ENCODE data around the gene LIPK.

DNA sequence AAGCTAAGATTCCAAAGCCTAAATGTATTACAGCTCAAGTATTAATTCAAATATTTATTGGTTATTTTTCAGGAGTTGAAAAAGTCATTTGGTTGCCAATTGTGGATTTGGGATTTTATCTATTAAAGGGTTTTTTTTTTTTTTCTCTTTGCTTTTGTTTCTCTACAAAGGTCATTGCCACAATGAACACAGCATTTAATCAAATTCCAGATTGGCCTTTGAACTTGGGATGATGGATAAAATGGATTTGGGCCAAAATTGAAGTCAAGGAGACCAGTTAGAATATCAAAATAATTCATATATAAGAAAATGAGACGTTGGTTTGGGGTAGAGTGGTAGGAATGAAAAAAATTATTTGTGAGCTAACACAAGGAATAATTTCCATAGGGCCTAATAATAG is 63.3 kb downstream of the LIPK start:
- TF ChIP-seq CEBPB (IDR thresholded peaks at IDR 0.05; ENCODE audit: low read depth, low read length): no peak
- no peak for TF ChIP-seq TEAD4 (IDR thresholded peaks at IDR 0.05; ENCODE audit: low read depth, low read length)
- TF ChIP-seq, protein P1, sequence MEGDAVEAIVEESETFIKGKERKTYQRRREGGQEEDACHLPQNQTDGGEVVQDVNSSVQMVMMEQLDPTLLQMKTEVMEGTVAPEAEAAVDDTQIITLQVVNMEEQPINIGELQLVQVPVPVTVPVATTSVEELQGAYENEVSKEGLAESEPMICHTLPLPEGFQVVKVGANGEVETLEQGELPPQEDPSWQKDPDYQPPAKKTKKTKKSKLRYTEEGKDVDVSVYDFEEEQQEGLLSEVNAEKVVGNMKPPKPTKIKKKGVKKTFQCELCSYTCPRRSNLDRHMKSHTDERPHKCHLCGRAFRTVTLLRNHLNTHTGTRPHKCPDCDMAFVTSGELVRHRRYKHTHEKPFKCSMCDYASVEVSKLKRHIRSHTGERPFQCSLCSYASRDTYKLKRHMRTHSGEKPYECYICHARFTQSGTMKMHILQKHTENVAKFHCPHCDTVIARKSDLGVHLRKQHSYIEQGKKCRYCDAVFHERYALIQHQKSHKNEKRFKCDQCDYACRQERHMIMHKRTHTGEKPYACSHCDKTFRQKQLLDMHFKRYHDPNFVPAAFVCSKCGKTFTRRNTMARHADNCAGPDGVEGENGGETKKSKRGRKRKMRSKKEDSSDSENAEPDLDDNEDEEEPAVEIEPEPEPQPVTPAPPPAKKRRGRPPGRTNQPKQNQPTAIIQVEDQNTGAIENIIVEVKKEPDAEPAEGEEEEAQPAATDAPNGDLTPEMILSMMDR (IDR thresholded peaks at IDR 0.05; ENCODE audit: control extremely low read depth in 1 of 3, insufficient read depth in 1 of 3, low read depth in 1 of 3, low read length in 3 of 3): no peak
- TF ChIP-seq POLR2A (IDR thresholded peaks at IDR 0.05; ENCODE audit: control extremely low read depth in 1 of 2, low read depth in 2 of 2, low read length in 2 of 2): no peak
- no peak for TF ChIP-seq RFX5 (IDR thresholded peaks at IDR 0.05; ENCODE audit: borderline replicate concordance, low read depth, low read length)
- TF ChIP-seq EGR1 (IDR thresholded peaks at IDR 0.05; ENCODE audit: borderline replicate concordance, low read depth, low read length): no peak
- no peak for TF ChIP-seq EP300 (IDR thresholded peaks at IDR 0.05; ENCODE audit: borderline replicate concordance in 1 of 2, low read depth in 2 of 2, low read length in 2 of 2)
- TF ChIP-seq EZH2 (IDR thresholded peaks at IDR 0.05; ENCODE audit: low read depth, low read length, severe bottlenecking): no peak
- TF ChIP-seq HDAC6 (IDR thresholded peaks at IDR 0.05; ENCODE audit: low read depth, low read length): no peak
- TF ChIP-seq GABPA (IDR thresholded peaks at IDR 0.05; ENCODE audit: borderline replicate concordance, insufficient read depth, low read length): no peak
- TF ChIP-seq BRCA1 (IDR thresholded peaks at IDR 0.05; ENCODE audit: low read depth, low read length): no peak
- no peak for TF ChIP-seq RAD21 (IDR thresholded peaks at IDR 0.05 in 1 of 2, conservative IDR thresholded peaks at IDR 0.05 in 1 of 2; ENCODE audit: low read depth in 2 of 2, low read length in 2 of 2)
- TF ChIP-seq POLR2AphosphoS5 (IDR thresholded peaks at IDR 0.05; ENCODE audit: low read depth, low read length): no peak
- no peak for TF ChIP-seq MAFK (IDR thresholded peaks at IDR 0.05; ENCODE audit: low read depth, low read length)

Data from H1 (cell line).